HepG2 (cell line): Measurements from ENCODE around the gene PYY. TPM values are rescaled to one million over a fixed set of nuclear protein-coding genes. Genes with fewer than 3 reads are reported as not detected.

Source experiments
- ARID5B ChIP-seq: IDR thresholded peaks from 2 replicates; pipeline ENCODE4 v1.4.0; 2020; ENCODE audit warnings: mild to moderate bottlenecking, missing genetic modification reagents
- ASH2L ChIP-seq: fragments of 300-600, 200-600 bp; sonication (generic); IDR thresholded peaks from 2 replicates; pipeline ENCODE4 v1.7.0; 2017; ENCODE audit warnings: low read depth, mild to moderate bottlenecking, moderate library complexity, mixed read lengths, low read length; ENCODE audit not compliant: insufficient read length
- EZH2 ChIP-seq: conservative IDR thresholded peaks from 2 replicates; pipeline ENCODE4 v1.6.1; 2012; ENCODE audit warnings: mild to moderate bottlenecking, low read depth, low read length, moderate library complexity
- FOSL2 ChIP-seq: sonication (generic); formaldehyde crosslinking; IDR thresholded peaks from 2 replicates; pipeline ENCODE4 v1.4.0; 2020; ENCODE audit warnings: missing genetic modification reagents
- KLF9 ChIP-seq: IDR thresholded peaks from 2 replicates; pipeline ENCODE4 v1.6.1; 2016; ENCODE audit warnings: low read depth
- MIER2 ChIP-seq: IDR thresholded peaks from 2 replicates; pipeline ENCODE4 v1.6.1; 2016; ENCODE audit warnings: missing biosample characterization, missing genetic modification reagents
- PREB ChIP-seq: sonication (generic); formaldehyde crosslinking; IDR thresholded peaks from 2 replicates; pipeline ENCODE4 v1.4.0; 2020; ENCODE audit warnings: missing genetic modification reagents
- SP140L ChIP-seq: sonication (generic); formaldehyde crosslinking; IDR thresholded peaks from 2 replicates; pipeline ENCODE4 v1.4.0; 2020; ENCODE audit warnings: missing genetic modification reagents, borderline replicate concordance
- SRSF9 ChIP-seq: fragments of 200-400 bp; formaldehyde crosslinking; IDR thresholded peaks from 2 replicates; pipeline ENCODE4 v1.6.1; 2018; ENCODE audit warnings: borderline replicate concordance, mild to moderate bottlenecking, low read depth, low read length; ENCODE audit not compliant: insufficient read depth, poor library complexity, severe bottlenecking
- SSRP1 ChIP-seq: IDR thresholded peaks from 2 replicates; pipeline ENCODE4 v1.6.1; 2016; ENCODE audit warnings: control low read depth
- TAF1 ChIP-seq: sonication (generic); formaldehyde crosslinking; IDR thresholded peaks from 2 replicates; pipeline ENCODE4 v1.4.0; 2020; ENCODE audit warnings: missing genetic modification reagents
- ZBTB21 ChIP-seq: sonication (generic); formaldehyde crosslinking; IDR thresholded peaks from 2 replicates; pipeline ENCODE4 v1.4.0; 2020; ENCODE audit warnings: missing genetic modification reagents
- ZFP41 ChIP-seq: sonication (generic); formaldehyde crosslinking; IDR thresholded peaks from 2 replicates; pipeline ENCODE4 v1.4.0; 2020; ENCODE audit warnings: mild to moderate bottlenecking, missing genetic modification reagents, borderline replicate concordance
- ZNF263 ChIP-seq: sonication (generic); formaldehyde crosslinking; IDR thresholded peaks from 2 replicates; pipeline ENCODE4 v1.4.0; 2020; ENCODE audit warnings: missing genetic modification reagents
- ZNF274 ChIP-seq: sonication (generic); formaldehyde crosslinking; IDR thresholded peaks from 2 replicates; pipeline ENCODE4 v1.5.1; 2020; ENCODE audit warnings: mild to moderate bottlenecking, missing genetic modification reagents
- ZNF33A ChIP-seq: sonication (generic); formaldehyde crosslinking; IDR thresholded peaks from 2 replicates; pipeline ENCODE4 v1.5.1; 2020; ENCODE audit warnings: missing genetic modification reagents, mild to moderate bottlenecking, moderate library complexity, borderline replicate concordance
- ZNF367 ChIP-seq: sonication (generic); formaldehyde crosslinking; IDR thresholded peaks from 2 replicates; pipeline ENCODE4 v1.4.0; 2020; ENCODE audit warnings: missing genetic modification reagents, borderline replicate concordance
- ZNF414 ChIP-seq: sonication (generic); formaldehyde crosslinking; IDR thresholded peaks from 2 replicates; pipeline ENCODE4 v1.5.0; 2020; ENCODE audit warnings: missing genetic modification reagents
- ZNF501 ChIP-seq: sonication (generic); formaldehyde crosslinking; IDR thresholded peaks from 2 replicates; pipeline ENCODE4 v1.5.1; 2020; ENCODE audit warnings: mild to moderate bottlenecking, moderate library complexity, missing genetic modification reagents
- ZNF598 ChIP-seq: sonication (generic); formaldehyde crosslinking; IDR thresholded peaks from 2 replicates; pipeline ENCODE4 v1.5.1; 2020; ENCODE audit warnings: mild to moderate bottlenecking, missing genetic modification reagents, borderline replicate concordance
- ZNF746 ChIP-seq: sonication (generic); formaldehyde crosslinking; IDR thresholded peaks from 2 replicates; pipeline ENCODE4 v1.8.0; 2022; ENCODE audit warnings: mild to moderate bottlenecking, missing genetic modification reagents
- ZNF780A ChIP-seq: sonication (generic); formaldehyde crosslinking; IDR thresholded peaks from 2 replicates; pipeline ENCODE4 v1.8.0; 2022; ENCODE audit warnings: mild to moderate bottlenecking, missing genetic modification reagents, moderate library complexity
- ZNF784 ChIP-seq: sonication (generic); formaldehyde crosslinking; IDR thresholded peaks from 2 replicates; pipeline ENCODE4 v1.5.1; 2020; ENCODE audit warnings: missing genetic modification reagents, mild to moderate bottlenecking, borderline replicate concordance
- ZSCAN21 ChIP-seq: sonication (generic); formaldehyde crosslinking; IDR thresholded peaks from 2 replicates; pipeline ENCODE4 v1.8.0; 2022; ENCODE audit warnings: mild to moderate bottlenecking, missing genetic modification reagents, moderate library complexity, borderline replicate concordance
- polyA plus RNA-seq, 8 experiments: library from polyadenylated mRNA; depleted of rRNA in 3 of 8; stranded (reverse) in 7 of 8; unstranded in 1 of 8; fragments of >200 nt; fragmentation: Illumina TruSeq in 4 of 8; extraction: Trizol in 4 of 8; gene quantifications; 2 replicates each; pipeline versions ENCODE4 v1.2.1 to v1.2.3, GENCODE V29; 2011 to 2016; ENCODE audit warnings: low read depth in 4 of 8, missing spikeins in 1 of 8, mixed read lengths in 1 of 8; ENCODE audit not compliant: insufficient read depth in 1 of 8
- total RNA-seq, 5 experiments: library from RNA; depleted of rRNA; stranded (reverse); fragments of >200 nt; fragmentation: Illumina TruSeq; extraction: Trizol; gene quantifications; 2 replicates each; pipeline ENCODE4 v1.2.3, GENCODE V29; 2016; ENCODE audit warnings: low read depth in 1 of 5

PYY gene
- total and polyA plus RNA-seq, 2 of the 13 experiments (the other 11 are each of a cell fraction or from before 2014, with no cell fraction given): 0.25 TPM; not detected in 1

- TF ChIP-seq ZNF501 (CRISPR knock-in tag): 0 out of 2 replicates have a peak, but pooled peaks have one; percentile 37
- no peak for TF ChIP-seq FOSL2 (CRISPR knock-in tag)
- TF ChIP-seq ZNF263 (CRISPR knock-in tag): no peak
- TF ChIP-seq ZNF367 (CRISPR knock-in tag): no peak
- no peak for TF ChIP-seq ZNF274 (CRISPR knock-in tag)
- TF ChIP-seq ASH2L: no peak
- no peak for TF ChIP-seq PREB
- TF ChIP-seq TAF1 (CRISPR knock-in tag): 0 out of 2 replicates have a peak, but pooled peaks have one; percentile 21
- no peak for TF ChIP-seq ZNF414 (CRISPR knock-in tag)
- TF ChIP-seq KLF9 (CRISPR knock-in tag): no peak
- TF ChIP-seq SRSF9: no peak
- no peak for TF ChIP-seq ZNF746 (CRISPR knock-in tag)
- no peak for TF ChIP-seq ZFP41 (CRISPR knock-in tag)
- peak; percentile 85; the same call in 1 of the 2 replicates for TF ChIP-seq EZH2
- no peak for TF ChIP-seq SSRP1 (CRISPR knock-in tag)
- TF ChIP-seq ARID5B: peak; percentile 57
- peak; percentile 56; the same call in 1 of the 2 replicates for TF ChIP-seq MIER2 (CRISPR knock-in tag)
- no peak for TF ChIP-seq ZBTB21 (CRISPR knock-in tag)
- TF ChIP-seq ZSCAN21: peak; percentile 44; the same call in 1 of the 2 replicates
- no peak for TF ChIP-seq ZNF33A
- TF ChIP-seq ZNF784: no peak
- no peak for TF ChIP-seq SP140L
- no peak for TF ChIP-seq ZNF598 (CRISPR knock-in tag)
- TF ChIP-seq ZNF780A (CRISPR knock-in tag): no peak
These were observed 40.8 kb upstream of the PYY start (continued) for GRCh38 chr17:43994272-43995149.
